Measurements from ENCODE around the gene MACROD2.
"Not testable (repeated sequence)": the region's sequence is repeated elsewhere in the genome, so short reads cannot be mapped to it uniquely, and the experiment has no call there.

MACROD2 gene

GRCh38 chr20:14956026-14956425 lies 960.7 kb downstream of the MACROD2 start:
- intact Hi-C loops (cut with DNase I) = no loop called here
- no peak for DNase-seq

- DNase-seq = no peak
- intact Hi-C loops (cut with DNase I) = no loop called here
Observed at GRCh38 chr20:14956538-14956937, 961.2 kb downstream of the MACROD2 start.

- no peak for DNase-seq
- intact Hi-C loops (cut with DNase I) = no loop called here
Observed at GRCh38 chr20:14957402-14957801, 962.1 kb downstream of the MACROD2 start.

GRCh38 chr20:14958626-14959025 lies 963.3 kb downstream of the MACROD2 start:
- DNase-seq = no peak
- intact Hi-C loops (cut with DNase I) = no loop called here

GRCh38 chr20:14959506-14960475 lies 964.5 kb downstream of the MACROD2 start:
- peak in 7 of 42 donors; percentile 12 to 43 (median 26) for DNase-seq
- intact Hi-C loops (cut with DNase I) = no loop called here

GRCh38 chr20:14960831-14961230 lies 965.5 kb downstream of the MACROD2 start:
- no peak for DNase-seq
- intact Hi-C loops (cut with DNase I) = no loop called here

- intact Hi-C loops (cut with DNase I) = no loop called here
Observed at GRCh38 chr20:14963262-14963663, 967.9 kb downstream of the MACROD2 start.

GRCh38 chr20:14966203-14966602 lies 970.9 kb downstream of the MACROD2 start:
- no peak for DNase-seq
- intact Hi-C loops (cut with DNase I) = no loop called here

More at GRCh38 chr20:14963262-14963663, 967.9 kb downstream of the MACROD2 start:
- DNase-seq = peak in 26 of 42 donors; percentile 2 to 70 (median 27)

- DNase-seq = no peak
- intact Hi-C loops (cut with DNase I) = no loop called here
Observed at GRCh38 chr20:14966808-14967207, 971.5 kb downstream of the MACROD2 start.

- intact Hi-C loops (cut with DNase I) = no loop called here
- DNase-seq = no peak
Observed at GRCh38 chr20:14972256-14972655, 976.9 kb downstream of the MACROD2 start.

GRCh38 chr20:14972690-14973089 lies 977.4 kb downstream of the MACROD2 start:
- DNase-seq = no peak
- intact Hi-C loops (cut with DNase I) = no loop called here

GRCh38 chr20:14979453-14979986 lies 984.2 kb downstream of the MACROD2 start:
- intact Hi-C loops (cut with DNase I) = no loop called here
- DNase-seq = no peak

GRCh38 chr20:14981486-14981885 lies 986.2 kb downstream of the MACROD2 start:
- intact Hi-C loops (cut with DNase I); DNase-seq: not testable (repeated sequence)

- DNase-seq; intact Hi-C loops (cut with DNase I): not testable (repeated sequence)
Observed at GRCh38 chr20:14982324-14982723, 987.0 kb downstream of the MACROD2 start.

GRCh38 chr20:14984305-14984704 lies 989.0 kb downstream of the MACROD2 start:
- DNase-seq = no peak
- intact Hi-C loops (cut with DNase I) = no loop called here

- DNase-seq = no peak
Observed at GRCh38 chr20:14984768-14985622, 989.7 kb downstream of the MACROD2 start.

GRCh38 chr20:14986026-14986655 lies 990.8 kb downstream of the MACROD2 start:
- intact Hi-C loops (cut with DNase I) = no loop called here
- no peak for DNase-seq

More at GRCh38 chr20:14984768-14985622, 989.7 kb downstream of the MACROD2 start:
- intact Hi-C loops (cut with DNase I) = no loop called here

GRCh38 chr20:14986656-14987055 lies 991.3 kb downstream of the MACROD2 start:
- no peak for DNase-seq
- intact Hi-C loops (cut with DNase I) = no loop called here

Measured in head of caudate nucleus (tissue), 42 donors.